Small intestine (tissue), 7 donors: ENCODE data around the gene CDH23. TPM values are rescaled to one million over a fixed set of nuclear protein-coding genes. Genes with fewer than 3 reads are reported as not detected.

ENCODE experiments used
- DNase-seq, 2 donors: peaks; one replicate each; pipeline versions ENCODE4 v3.0.0 to v3.0.0-alpha.2; 2013
- FAIRE-seq: peaks from 2 replicates; lab custom pipeline; 2012; peaks lifted over from hg19 to GRCh38; lab: Jason Lieb, UNC
- H3K27ac ChIP-seq, 3 donors: one replicate each; pipeline ENCODE4 v1.5.1; 2013; ENCODE audit warnings: low read length in 2 of 3, mild to moderate bottlenecking in 2 of 3, control low read depth in 1 of 3, inconsistent platforms in 1 of 3, low read depth in 1 of 3, moderate library complexity in 1 of 3
- H3K27me3 ChIP-seq, 3 donors: one replicate each; pipeline ENCODE4 v1.6.1; 2013; ENCODE audit warnings: low read length in 3 of 3, inconsistent platforms in 1 of 3; ENCODE audit not compliant: control insufficient read depth in 3 of 3, insufficient read depth in 3 of 3
- H3K36me3 ChIP-seq, 3 donors: one replicate each; pipeline ENCODE4 v1.6.1; 2013; ENCODE audit warnings: low read length in 3 of 3, inconsistent platforms in 1 of 3, low read depth in 1 of 3, mild to moderate bottlenecking in 1 of 3, moderate library complexity in 1 of 3; ENCODE audit not compliant: control insufficient read depth in 3 of 3, insufficient read depth in 2 of 3
- H3K4me1 ChIP-seq, 3 donors: one replicate each; pipeline ENCODE4 v1.6.1; 2013; ENCODE audit warnings: low read length in 2 of 3, inconsistent platforms in 1 of 3, low read depth in 1 of 3, mild to moderate bottlenecking in 1 of 3, moderate library complexity in 1 of 3; ENCODE audit not compliant: control insufficient read depth in 3 of 3, insufficient read depth in 2 of 3
- H3K4me3 ChIP-seq, 3 donors: one replicate each; pipeline ENCODE4 v1.5.1; 2013; ENCODE audit warnings: low read length in 3 of 3, control low read depth in 1 of 3, inconsistent platforms in 1 of 3, low read depth in 1 of 3, mild to moderate bottlenecking in 1 of 3, moderate library complexity in 1 of 3
- H3K9me3 ChIP-seq, 2 donors: one replicate each; pipeline ENCODE4 v1.6.1; 2013; ENCODE audit warnings: low read depth in 1 of 2, low read length in 1 of 2; ENCODE audit not compliant: control insufficient read depth in 2 of 2, insufficient read depth in 1 of 2
- WGBS, 3 donors: extraction: QIAGEN DNeasy Blood & Tissue Kit; methylation state at CpG; one replicate each; pipeline ENCODE4 v1.1.7; 2013; 5-methylcytosine and 5-hydroxymethylcytosine counted together
- polyA plus RNA-seq, 4 donors: library from polyadenylated mRNA; stranded (reverse) in 3 of 4; unstranded in 1 of 4; fragments of 200-250 nt in 3 of 4; fragments of 120-200 nt in 1 of 4; gene quantifications; one replicate each; pipeline versions ENCODE4 v1.2.1 to v1.2.3, GENCODE V29; 2013
- donor health status: healthy with polysubstance abuse.
- donor health status: control.
- donor health status: control.
- donor health status: Bipolar disorder and iron deficiency.
- donor health status: healthy.

Gene CDH23
- polyA plus RNA-seq, 4 donors, result 0.89 to 2.5 (median 1.6) TPM

DNA sequence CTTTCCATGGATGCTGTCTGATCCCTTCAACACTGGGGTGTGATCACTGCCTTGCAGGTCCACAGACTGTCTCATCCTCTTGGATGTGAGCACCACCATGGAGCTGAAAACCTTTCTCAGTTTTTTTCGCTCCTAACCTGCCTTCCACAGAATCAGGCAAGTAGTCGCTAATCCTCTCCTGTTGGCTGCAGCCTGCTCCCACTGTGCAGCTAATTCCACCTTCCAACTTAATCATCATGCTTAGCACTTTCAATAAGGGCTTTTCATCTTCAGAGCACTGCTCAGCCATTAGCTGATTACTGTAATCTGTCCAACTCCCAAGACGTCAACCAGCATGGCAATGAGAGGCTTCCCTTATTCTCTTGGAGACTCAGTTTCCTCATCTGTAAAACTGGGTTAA lies 15.1 kb upstream of the CDH23 start:
- Histone ChIP-seq H3K4me3 (no peak overlapping the region), H3K4me1 (peaks cover 0 to 22% (median 4%) of the 10 kb centered on the region in 3 donors), H3K27me3 (no peaks in the 10 kb centered on the region), H3K36me3 (no peaks in the 10 kb centered on the region), H3K27ac (no peak overlapping the region), H3K9me3 (no peaks in the 10 kb centered on the region)
- WGBS, 3 donors, result 78 to 89% (median 85%) methylated on average over 3 of the region's 3 CpGs
- no peak for DNase-seq
- FAIRE-seq, result no peak

DNA sequence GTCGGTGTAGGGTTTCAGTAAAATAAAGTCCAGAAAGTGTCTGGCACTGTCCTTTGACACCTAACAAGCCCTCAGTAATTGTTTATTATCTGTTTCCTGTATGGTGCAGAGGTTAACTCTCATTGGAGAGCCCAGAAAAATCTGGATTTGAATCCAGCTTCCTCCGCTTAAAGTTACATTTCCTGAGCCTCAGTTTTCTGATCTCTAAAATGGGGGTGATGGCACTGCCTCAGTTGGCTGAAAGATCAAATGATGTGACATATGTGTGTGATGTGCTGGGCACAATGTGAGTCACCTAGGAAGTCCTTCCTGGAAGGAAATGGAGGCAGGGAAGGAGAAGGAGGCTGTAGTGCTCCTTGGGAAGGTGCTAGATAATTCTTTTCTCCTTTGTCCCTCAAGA lies 14.7 kb upstream of the CDH23 start:
- no peaks in the 10 kb centered on the region for H3K9me3 ChIP-seq

DNA sequence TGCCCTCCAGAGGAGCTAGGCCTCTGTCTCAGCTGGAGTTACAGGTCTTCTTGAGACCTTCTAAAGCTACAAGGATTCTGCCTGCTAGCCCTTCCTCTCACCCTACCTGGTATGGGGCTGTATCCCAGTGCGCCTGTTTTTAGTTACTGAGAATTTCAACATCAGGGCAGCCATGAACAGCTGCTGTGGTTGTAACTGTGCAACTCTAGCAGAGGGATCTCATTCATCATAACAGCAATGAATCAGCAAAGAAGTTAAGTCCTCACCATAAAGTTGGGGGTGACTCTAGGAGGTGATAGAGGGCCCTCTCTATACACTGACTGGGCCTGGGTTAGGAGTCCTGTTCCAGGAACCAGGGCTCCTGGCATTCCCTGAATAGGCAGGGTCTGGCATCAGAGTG lies 14.0 kb upstream of the CDH23 start:
- FAIRE-seq, result no peak
- H3K27ac ChIP-seq, result no peak overlapping the region
- DNase-seq, result no peak
- H3K4me3 ChIP-seq, result no peak overlapping the region
- H3K36me3 ChIP-seq, result no peaks in the 10 kb centered on the region
- H3K4me1 ChIP-seq, result peaks cover 0 to 14% (median 4%) of the 10 kb centered on the region in 3 donors
- no peaks in the 10 kb centered on the region for H3K27me3 ChIP-seq
- H3K9me3 ChIP-seq, result no peaks in the 10 kb centered on the region
- WGBS, 3 donors, result 89 to 96% (median 96%) methylated on average over 1 of the region's 1 CpG

More for the DNA sequence above, 14.7 kb upstream of the CDH23 start:
- DNase-seq (no peak), FAIRE-seq (no peak)
- Histone ChIP-seq H3K4me1 (peaks cover 0 to 18% (median 4%) of the 10 kb centered on the region in 3 donors), H3K27ac (no peak overlapping the region), H3K27me3 (no peaks in the 10 kb centered on the region), H3K36me3 (no peaks in the 10 kb centered on the region), H3K4me3 (no peak overlapping the region)
- 68 to 81% (median 69%) methylated on average over 2 of the region's 2 CpGs for WGBS, 3 donors

DNA sequence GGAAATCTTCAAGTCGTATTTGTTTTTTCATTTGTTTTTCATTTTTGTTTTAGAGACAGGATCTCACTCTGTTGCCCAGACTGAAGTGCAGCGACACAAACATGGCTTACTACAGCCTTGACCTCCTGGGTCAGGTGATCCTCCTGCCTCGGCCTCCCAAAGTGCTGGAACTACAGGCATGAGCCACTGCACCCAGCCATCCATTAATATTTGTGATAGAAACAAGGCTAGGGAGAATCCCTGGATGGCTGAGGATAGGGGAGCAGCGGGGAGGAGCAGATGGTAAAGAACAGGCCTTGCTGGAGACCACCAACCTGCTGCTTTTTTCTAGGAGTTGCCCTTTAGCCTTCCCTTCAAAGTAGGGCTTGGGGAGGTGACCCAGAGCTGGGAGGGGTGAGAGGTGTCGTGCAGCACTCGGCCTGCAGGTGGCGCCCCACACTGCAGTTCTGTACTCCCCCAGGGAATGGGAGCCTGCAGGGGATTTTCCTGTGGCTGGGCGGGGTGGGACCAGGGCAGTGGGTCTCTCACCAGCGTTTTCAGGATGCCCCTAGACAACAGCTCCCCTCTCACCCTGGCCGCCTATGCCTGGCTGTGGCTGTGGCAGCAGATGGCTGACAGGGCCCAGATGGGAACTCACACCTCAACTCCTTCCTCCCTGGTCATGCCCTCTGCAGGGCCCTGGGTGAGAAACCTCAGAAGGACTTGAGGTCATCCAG lies 12.6 kb upstream of the CDH23 start:
- DNase-seq, result peak; percentile 54 to 75
- H3K4me3 ChIP-seq, result no peak overlapping the region
- WGBS, 3 donors, result 19 to 28% (median 23%) methylated on average over 10 of the region's 10 CpGs
- no peaks in the 10 kb centered on the region for H3K9me3 ChIP-seq
- H3K36me3 ChIP-seq, result no peaks in the 10 kb centered on the region
- FAIRE-seq, result no peak
- peaks cover 0 to 1% (median 0%) of the 10 kb centered on the region in 3 donors for H3K4me1 ChIP-seq
- H3K27ac ChIP-seq, result no peak overlapping the region
- H3K27me3 ChIP-seq, result peaks cover 0 to 4% (median 0%) of the 10 kb centered on the region in 3 donors

DNA sequence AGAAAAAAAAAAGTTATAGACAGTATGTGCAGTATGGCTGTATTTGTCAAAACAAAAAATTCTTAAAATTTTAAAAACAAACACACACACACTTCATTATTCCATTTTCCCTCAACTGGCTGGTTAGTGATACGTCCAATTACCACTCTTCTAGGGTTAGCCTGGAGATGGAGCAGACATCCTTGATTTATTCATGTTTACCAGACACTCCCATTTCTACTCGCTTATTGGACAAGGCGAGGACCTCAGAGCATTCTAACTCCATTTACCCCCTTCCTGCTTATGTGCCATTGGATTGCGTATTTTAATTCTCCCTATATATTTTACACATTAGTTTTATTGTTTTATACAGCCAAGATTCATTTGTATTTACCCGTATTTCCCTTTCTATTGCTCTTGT lies 8.5 kb upstream of the CDH23 start:
- no peak overlapping the region for H3K4me3 ChIP-seq
- no peaks in the 10 kb centered on the region for H3K36me3 ChIP-seq
- H3K9me3 ChIP-seq, result no peaks in the 10 kb centered on the region
- FAIRE-seq (no peak), DNase-seq (no peak)
- H3K27ac ChIP-seq, result no peak overlapping the region
- peaks cover 0 to 15% (median 0%) of the 10 kb centered on the region in 3 donors for H3K27me3 ChIP-seq
- no peaks in the 10 kb centered on the region for H3K4me1 ChIP-seq
- 81 to 89% (median 86%) methylated on average over 5 of the region's 5 CpGs for WGBS, 3 donors

DNA sequence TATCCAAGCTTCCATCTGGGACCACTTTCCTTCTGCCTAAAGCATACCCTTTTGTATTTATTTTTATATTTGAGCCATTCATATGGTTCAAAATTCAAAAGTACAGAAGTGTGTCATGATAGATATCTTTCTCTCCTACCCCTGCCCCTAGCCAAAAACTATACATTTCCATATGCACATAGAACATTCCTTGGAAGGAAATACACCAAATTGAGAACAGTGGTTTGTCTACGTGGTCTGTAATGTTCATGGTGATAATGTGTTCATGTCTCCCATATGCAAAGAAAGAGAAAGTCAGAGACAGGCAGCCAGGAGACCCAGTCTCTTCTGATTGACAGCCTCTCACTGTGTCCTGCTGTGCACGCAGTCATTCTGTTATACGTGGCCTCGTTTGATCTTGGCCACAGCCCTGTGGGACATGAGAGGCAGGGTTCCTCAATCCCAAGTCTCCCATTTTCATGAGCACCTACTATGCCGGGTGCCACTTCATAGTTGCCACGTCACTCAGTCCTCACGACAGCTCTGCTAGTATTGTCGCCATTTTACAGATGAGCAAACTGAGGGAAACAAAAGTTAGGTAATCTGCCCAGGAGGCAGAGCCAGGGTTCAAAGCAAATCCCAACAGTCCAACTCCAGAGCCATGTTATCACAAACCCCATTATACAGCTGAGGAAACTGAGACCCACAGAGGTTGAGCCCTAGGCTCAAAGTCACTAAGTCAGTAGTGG lies 8.0 kb upstream of the CDH23 start:
- no peak overlapping the region for H3K4me3 ChIP-seq
- H3K27me3 ChIP-seq, result peaks cover 0 to 15% (median 0%) of the 10 kb centered on the region in 3 donors
- 82 to 89% (median 87%) methylated on average over 8 of the region's 8 CpGs for WGBS, 3 donors
- H3K9me3 ChIP-seq, result no peaks in the 10 kb centered on the region
- no peak for DNase-seq
- no peak for FAIRE-seq
- H3K27ac ChIP-seq, result no peak overlapping the region
- H3K36me3 ChIP-seq, result no peaks in the 10 kb centered on the region
- no peaks in the 10 kb centered on the region for H3K4me1 ChIP-seq

DNA sequence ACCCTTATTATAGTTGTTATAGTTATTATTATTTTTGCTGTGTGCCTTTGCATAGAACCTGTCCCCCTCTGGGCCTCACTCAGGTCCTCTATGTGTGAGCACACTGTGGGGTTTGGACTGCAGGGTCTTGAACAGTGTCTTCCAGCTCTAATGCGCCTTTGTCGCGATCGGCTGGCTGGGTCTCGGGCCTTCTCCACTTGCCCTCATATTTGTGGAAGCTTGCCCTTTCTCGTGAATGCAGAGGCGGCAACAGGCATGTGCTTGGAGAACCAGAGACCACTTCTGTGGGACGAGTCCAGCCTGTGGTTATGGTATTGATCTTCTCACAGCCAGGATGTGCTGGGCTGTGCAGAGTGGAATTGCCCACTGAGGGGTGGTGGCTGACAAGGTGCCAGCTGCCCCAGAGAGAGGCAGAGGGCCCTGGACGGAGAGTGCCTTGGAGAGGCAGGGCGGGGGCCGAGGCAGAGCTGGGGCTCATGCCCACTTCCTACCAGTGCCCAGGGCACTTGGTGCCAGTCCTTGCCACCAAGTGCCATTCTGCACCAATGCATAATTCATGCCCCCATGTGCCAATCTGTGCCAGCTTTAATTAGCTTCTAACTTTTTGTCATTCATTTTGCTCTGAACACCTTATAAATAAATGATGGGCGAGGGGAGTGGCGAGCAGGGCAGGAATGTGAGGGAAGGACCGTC lies 6.8 kb upstream of the CDH23 start:
- Histone ChIP-seq H3K9me3 (no peaks in the 10 kb centered on the region), H3K27ac (no peak overlapping the region), H3K27me3 (peaks cover 0 to 15% (median 0%) of the 10 kb centered on the region in 3 donors), H3K4me1 (no peaks in the 10 kb centered on the region), H3K4me3 (no peak overlapping the region), H3K36me3 (no peaks in the 10 kb centered on the region)
- WGBS, 3 donors, result 82 to 86% (median 85%) methylated on average over 14 of the region's 14 CpGs
- FAIRE-seq (no peak), DNase-seq (no peak)

DNA sequence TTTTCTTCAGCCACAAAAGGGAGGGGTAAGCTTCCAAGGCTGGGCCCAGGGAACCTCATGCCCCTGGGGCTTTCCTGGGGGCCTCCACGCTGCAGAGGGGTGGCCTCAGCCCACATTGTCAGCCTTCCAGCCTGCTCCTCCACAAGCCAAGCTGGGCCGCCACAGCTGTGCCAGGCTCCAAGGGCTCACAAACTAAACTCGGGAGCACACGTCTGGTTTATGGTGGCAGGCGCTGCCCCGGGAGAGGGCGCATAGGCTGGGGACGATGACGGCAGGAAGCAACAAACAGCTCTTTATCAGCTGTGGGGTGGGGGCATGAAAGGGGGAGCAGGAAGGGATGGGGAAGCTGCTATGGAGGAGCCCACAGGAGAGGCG lies 6.3 kb upstream of the CDH23 start:
- H3K36me3 ChIP-seq, result no peaks in the 10 kb centered on the region
- peaks cover 0 to 15% (median 0%) of the 10 kb centered on the region in 3 donors for H3K27me3 ChIP-seq
- FAIRE-seq (no peak), DNase-seq (peak in 1 of 2 donors; percentile 16)
- H3K9me3 ChIP-seq, result no peaks in the 10 kb centered on the region
- no peaks in the 10 kb centered on the region for H3K4me1 ChIP-seq
- no peak overlapping the region for H3K4me3 ChIP-seq
- H3K27ac ChIP-seq, result no peak overlapping the region
- 6 to 22% (median 11%) methylated on average over 10 of the region's 10 CpGs for WGBS, 3 donors
